Measurements from ENCODE around the gene ACMSD.
"Not testable (repeated sequence)": the region's sequence is repeated elsewhere in the genome, so short reads cannot be mapped to it uniquely, and the experiment has no call there.

The ACMSD gene

DNA sequence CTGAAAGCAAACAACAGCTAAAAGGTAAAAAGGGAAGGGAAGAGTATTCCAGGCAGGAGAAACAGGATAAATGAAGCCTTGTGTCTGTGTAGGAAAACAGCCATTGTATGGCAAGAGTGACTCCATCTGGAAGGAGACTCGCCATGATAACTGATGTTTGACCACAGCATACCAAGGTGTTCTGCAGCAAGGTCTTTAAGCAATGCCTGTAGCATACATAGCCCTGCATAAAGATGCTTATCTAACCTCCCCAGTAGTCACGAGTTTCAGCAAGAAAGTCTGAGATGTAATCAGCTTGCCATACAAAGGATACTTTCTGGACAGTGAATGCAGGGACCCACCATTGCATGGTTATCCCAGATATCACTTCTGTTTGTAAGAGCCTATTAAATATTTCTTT, 68.3 kb downstream of the ACMSD start:
- H3K9ac ChIP-seq (ENCODE audit: low read depth, low read length): no peak overlapping the region
- peaks cover 5% of the 10 kb centered on the region; the same call in 1 of the 2 replicates for H3K4me1 ChIP-seq (ENCODE audit: insufficient read depth, low read length)
- H3K9me3 ChIP-seq (ENCODE audit: control insufficient read depth, insufficient read depth, low read length): no peaks in the 10 kb centered on the region
- H3K36me3 ChIP-seq (ENCODE audit: insufficient read depth, low read length): no peaks in the 10 kb centered on the region

DNA sequence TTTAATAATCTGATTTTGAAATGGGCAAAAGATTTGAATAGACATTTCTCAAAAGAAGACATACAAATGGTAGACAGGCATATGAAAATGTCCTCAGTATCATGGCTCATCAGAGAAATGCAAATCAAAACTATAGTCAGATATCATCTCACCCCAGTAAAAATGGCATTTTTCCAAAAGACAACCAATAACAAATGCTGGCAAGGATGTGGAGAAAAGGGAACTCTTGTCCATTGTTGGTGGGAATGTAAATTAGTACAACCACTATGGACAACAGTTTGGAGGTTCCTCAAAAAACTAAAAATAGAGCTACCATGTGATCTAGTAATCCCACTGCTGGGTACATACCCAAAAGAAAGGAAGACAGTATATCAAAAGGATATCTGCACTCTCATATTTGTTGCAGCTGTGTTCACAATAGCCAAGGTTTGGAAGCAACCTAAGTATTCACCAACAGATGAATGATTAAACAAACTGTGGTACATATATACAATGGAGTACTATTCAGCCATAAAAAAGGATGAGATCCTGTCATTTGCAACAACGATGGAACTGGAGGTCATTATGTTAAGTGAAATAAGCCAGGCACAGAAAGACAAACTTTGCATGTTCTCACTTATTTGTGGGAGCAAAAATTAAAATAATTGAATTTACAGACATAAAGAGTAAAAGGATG, 69.2 kb downstream of the ACMSD start:
- not testable (repeated sequence) for H3K9me3 ChIP-seq (ENCODE audit: control insufficient read depth, insufficient read depth, low read length); H3K36me3 ChIP-seq (ENCODE audit: insufficient read depth, low read length); H3K4me1 ChIP-seq (ENCODE audit: insufficient read depth, low read length); H3K9ac ChIP-seq (ENCODE audit: low read depth, low read length)

DNA sequence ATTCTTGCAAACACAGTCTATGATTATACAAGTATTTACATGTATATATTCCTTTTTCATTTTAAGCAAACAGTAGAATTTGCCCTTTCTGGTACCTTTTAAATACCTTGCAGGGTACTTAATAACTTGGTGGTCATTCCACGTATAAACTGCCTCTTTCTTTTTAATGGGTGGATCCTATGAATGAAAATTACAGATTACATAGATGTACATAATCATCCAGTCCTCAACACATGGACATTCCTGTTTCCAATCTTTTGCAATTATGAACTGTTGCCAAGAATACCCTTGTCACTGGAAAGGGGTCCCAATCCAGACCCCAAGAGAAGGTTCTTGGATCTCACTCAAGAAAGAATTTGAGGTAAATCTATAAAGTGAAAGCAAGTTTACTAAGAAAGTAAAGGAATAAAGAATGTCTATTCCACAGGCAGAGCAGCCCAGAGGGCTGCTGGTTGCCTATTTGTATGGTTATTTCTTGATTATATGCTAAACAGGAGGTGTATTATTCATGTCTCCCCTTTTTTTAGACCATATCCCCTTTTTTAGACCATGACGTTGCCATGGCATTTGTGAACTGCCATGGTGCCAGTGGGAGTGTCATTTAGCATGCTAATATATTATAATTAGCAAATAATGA, 72.5 kb downstream of the ACMSD start:
- Histone ChIP-seq H3K9ac (ENCODE audit: low read depth, low read length) (no peak overlapping the region), H3K36me3 (ENCODE audit: insufficient read depth, low read length) (no peaks in the 10 kb centered on the region), H3K9me3 (ENCODE audit: control insufficient read depth, insufficient read depth, low read length) (no peaks in the 10 kb centered on the region), H3K4me1 (ENCODE audit: insufficient read depth, low read length) (no peaks in the 10 kb centered on the region)

DNA sequence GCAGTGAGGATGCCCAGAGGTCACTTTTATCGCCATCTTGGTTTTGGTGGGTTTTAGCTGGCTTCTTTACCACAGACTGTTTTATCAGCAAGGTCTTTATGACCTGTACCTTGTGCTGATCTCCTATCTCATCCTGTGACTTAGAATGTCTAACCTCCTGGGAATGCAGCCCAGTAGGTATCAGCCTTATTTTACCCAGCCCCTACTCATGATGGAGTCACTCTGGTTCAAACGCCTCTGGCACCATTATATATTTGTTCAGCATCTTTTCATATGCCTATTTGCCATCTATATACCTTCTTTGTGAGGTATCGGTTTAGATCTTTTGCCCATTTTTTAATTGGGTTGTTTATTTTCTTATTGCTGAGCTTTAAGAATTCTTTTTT, 73.0 kb downstream of the ACMSD start:
- no peaks in the 10 kb centered on the region for H3K4me1 ChIP-seq (ENCODE audit: insufficient read depth, low read length)
- H3K9ac ChIP-seq (ENCODE audit: low read depth, low read length): no peak overlapping the region
- H3K36me3 ChIP-seq (ENCODE audit: insufficient read depth, low read length): no peaks in the 10 kb centered on the region
- H3K9me3 ChIP-seq (ENCODE audit: control insufficient read depth, insufficient read depth, low read length): no peaks in the 10 kb centered on the region

DNA sequence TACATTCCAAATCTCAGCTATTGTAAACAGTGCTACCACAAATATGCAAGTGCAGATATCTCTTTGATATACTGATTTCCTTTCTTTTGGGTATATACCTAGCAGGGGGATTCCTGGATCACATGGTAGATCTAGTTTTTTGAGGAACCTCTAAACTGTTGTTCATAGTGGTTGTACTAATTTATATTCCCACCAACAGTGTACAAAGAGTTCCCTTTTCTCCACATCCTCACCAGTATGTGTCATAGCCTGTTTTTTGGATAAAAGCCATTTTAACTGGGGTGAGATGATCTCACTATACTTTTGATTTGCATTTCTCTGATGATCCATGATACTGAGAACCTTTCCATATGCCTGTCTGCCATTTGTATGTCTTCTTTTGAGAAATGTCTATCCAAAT, 73.9 kb downstream of the ACMSD start:
- H3K9me3 ChIP-seq (ENCODE audit: control insufficient read depth, insufficient read depth, low read length): no peaks in the 10 kb centered on the region

DNA sequence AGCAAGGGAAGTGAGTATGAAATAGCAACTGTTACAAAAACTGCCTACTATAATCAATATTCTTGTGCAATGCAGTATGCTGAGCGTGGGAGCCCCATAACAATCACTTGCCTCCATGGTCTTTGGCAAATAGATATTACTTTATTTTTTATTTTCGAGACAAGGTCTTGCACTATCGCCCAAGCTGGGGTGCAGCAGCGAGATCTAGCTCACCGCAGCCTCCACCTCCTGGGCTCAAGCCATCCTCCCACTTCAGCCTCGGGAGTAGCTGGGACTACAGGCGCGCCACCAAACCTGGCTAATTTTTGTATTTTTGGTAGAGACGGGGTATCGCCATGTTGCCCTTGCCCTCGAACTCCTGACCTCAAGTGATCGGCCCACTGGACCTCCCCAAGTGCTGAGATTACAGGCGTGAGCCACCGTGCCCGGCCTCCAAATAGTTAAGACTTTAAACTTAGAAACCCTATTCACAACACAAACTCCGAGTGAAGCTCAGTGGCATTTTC, 79.0 kb downstream of the ACMSD start:
- H3K9ac ChIP-seq (ENCODE audit: low read depth, low read length): peak overlapping the region; percentile 99
- H3K36me3 ChIP-seq (ENCODE audit: insufficient read depth, low read length): no peaks in the 10 kb centered on the region
- H3K4me1 ChIP-seq (ENCODE audit: insufficient read depth, low read length): no peaks in the 10 kb centered on the region; the same call in 1 of the 2 replicates
- no peaks in the 10 kb centered on the region for H3K9me3 ChIP-seq (ENCODE audit: control insufficient read depth, insufficient read depth, low read length)

More for the DNA sequence above, 73.9 kb downstream of the ACMSD start:
- H3K36me3 ChIP-seq (ENCODE audit: insufficient read depth, low read length): no peaks in the 10 kb centered on the region
- H3K9ac ChIP-seq (ENCODE audit: low read depth, low read length): no peak overlapping the region
- H3K4me1 ChIP-seq (ENCODE audit: insufficient read depth, low read length): no peaks in the 10 kb centered on the region; the same call in 1 of the 2 replicates

DNA sequence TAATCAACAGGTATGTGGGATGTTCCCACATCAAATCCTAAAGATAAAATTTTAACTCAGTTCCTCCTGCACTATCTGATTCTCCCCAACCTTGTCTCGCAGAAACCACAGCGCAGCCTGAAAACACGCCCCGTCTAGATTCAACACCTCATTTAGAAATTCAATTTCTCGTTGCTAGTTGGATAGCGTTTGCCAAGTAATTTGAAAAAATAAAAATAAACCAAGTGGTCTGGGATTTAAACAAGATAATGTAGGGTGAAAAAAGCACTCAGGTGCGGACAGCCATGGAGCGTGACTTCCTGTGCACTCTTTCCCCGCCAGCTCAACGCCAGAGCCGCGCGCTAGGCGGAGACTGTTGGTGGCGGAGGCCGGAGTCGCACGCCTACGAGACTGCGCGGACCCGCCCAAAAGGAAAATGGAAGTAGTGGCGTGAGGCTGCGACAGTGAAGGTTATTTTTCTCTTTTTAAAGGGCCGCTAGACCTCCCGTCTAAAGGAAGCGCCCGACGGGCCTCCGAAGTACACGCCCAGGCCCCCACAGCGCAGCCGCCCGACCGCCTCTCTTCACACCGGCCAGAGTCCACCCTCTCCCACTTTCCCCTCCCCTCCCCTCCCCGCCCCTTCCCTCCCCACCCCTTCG, 79.6 kb downstream of the ACMSD start:
- H3K36me3 ChIP-seq (ENCODE audit: insufficient read depth, low read length): no peaks in the 10 kb centered on the region
- peak overlapping the region; percentile 99 for H3K9ac ChIP-seq (ENCODE audit: low read depth, low read length)
- H3K9me3 ChIP-seq (ENCODE audit: control insufficient read depth, insufficient read depth, low read length): no peaks in the 10 kb centered on the region
- H3K4me1 ChIP-seq (ENCODE audit: insufficient read depth, low read length): no peaks in the 10 kb centered on the region; the same call in 1 of the 2 replicates

DNA sequence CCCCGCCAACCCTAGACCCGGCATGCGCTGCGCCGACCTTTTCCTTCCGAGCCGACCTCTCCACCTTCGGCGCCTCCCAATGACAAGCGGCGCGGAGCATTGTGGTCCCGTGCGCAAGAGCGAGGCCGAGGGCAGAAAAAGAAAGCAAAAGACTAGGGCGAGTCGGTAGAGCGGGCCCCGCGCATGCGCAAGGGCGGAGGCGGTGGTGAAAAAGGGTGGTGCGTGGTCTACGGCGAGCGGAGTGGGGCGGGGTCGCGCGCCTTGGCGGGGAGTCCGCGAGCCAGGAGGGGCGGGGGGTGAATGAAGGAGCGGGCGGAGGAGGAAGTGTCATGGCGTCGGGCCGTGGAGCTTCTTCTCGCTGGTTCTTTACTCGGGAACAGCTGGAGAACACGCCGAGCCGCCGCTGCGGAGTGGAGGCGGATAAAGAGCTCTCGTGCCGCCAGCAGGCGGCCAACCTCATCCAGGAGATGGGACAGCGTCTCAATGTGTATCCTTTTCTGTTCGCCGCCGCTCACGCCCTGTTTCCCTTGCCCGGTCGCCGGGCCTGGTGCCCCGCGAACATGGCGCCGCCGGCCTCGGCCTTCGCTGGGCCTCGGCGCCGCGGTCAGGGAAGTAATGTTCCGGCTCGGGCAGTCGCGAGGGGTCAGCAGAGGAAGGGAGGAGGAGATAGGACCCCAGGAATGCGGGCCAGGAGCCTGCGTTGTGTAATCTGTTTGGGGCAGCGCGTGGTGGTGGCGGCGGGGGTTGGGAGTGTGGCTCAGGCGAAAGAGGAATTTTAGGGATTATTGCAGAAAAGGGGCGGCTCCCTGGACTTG, 80.3 kb downstream of the ACMSD start, which contains the start of gene CCNT2:
Gene CCNT2 (plus strand): TSS at position 297 of the 815 bp plus-strand sequence. CDS start 33 bp downstream, at position 330.
- Histone ChIP-seq H3K9me3 (ENCODE audit: control insufficient read depth, insufficient read depth, low read length) (no peaks in the 10 kb centered on the region), H3K9ac (ENCODE audit: low read depth, low read length) (peak within 1 kb of the TSS; percentile 99), H3K36me3 (ENCODE audit: insufficient read depth, low read length) (no peaks in the 10 kb centered on the region), H3K4me1 (ENCODE audit: insufficient read depth, low read length) (no peaks in the 10 kb centered on the region; the same call in 1 of the 2 replicates)

DNA sequence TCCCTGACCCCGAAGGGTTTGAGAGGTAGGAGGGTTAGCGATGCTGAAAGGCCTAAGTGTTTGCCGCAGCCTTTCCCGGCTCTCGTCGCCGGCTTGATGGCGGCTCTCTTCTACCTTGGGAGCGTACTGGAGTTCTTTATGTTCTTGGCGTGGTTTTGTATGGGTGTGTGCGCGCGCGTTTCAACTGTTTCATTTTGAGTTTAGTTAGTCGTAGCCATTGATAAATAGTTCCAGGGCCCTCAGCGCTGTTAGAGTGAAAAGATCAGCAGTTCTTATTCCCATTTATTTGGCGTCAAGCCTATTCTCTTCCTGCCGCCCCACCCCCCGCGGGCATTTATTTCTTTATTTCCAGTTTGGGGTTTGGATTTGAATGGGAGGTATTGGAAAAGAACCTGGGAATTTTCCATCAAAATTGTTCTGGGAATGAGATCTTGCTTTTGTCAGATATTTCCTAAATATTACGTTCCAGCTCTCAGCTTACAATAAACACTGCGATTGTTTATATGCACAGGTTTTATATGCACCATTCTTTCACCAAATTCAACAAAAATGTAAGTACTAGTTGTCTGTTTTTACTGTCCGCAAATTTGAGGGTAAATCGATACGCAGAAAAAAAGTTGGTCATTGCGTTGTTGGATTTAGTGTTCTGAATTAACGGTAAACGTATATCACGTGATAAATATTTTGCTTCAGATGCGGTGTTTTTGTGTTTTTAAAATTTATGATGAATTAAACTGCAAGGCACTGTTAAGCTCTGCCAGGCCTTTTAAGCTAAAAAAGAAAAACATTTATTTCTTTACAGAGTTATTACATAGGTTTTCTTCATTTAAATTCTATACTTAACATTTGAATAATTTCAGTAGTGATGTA, 81.2 kb downstream of the ACMSD start:
- Histone ChIP-seq H3K9ac (ENCODE audit: low read depth, low read length) (peak overlapping the region; percentile 99), H3K36me3 (ENCODE audit: insufficient read depth, low read length) (no peaks in the 10 kb centered on the region; the same call in 1 of the 2 replicates), H3K4me1 (ENCODE audit: insufficient read depth, low read length) (no peaks in the 10 kb centered on the region; the same call in 1 of the 2 replicates), H3K9me3 (ENCODE audit: control insufficient read depth, insufficient read depth, low read length) (no peaks in the 10 kb centered on the region)

DNA sequence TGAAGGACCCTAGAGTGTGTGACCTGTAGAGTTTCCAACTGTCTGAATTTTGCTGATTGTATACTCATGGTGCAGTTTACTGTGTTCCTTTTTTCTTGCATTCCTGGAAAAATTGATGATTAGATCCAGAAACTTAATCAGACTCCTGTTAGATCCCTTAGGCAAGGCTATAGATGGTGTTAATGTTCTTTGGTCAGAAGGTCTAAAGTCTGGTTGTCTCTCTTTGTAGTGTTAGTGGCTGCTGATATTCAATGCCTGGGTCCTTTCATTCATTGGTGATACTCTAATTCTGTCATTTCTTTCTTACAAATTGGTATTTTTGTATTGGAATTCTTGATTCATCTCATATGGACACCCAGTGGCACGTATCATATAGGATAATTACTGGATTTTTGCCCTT, 86.5 kb downstream of the ACMSD start:
- no peaks in the 10 kb centered on the region for H3K9me3 ChIP-seq (ENCODE audit: control insufficient read depth, insufficient read depth, low read length)
- no peaks in the 10 kb centered on the region; the same call in 1 of the 2 replicates for H3K36me3 ChIP-seq (ENCODE audit: insufficient read depth, low read length)
- H3K9ac ChIP-seq (ENCODE audit: low read depth, low read length): no peak overlapping the region
- peaks cover 5% of the 10 kb centered on the region for H3K4me1 ChIP-seq (ENCODE audit: insufficient read depth, low read length)

DNA sequence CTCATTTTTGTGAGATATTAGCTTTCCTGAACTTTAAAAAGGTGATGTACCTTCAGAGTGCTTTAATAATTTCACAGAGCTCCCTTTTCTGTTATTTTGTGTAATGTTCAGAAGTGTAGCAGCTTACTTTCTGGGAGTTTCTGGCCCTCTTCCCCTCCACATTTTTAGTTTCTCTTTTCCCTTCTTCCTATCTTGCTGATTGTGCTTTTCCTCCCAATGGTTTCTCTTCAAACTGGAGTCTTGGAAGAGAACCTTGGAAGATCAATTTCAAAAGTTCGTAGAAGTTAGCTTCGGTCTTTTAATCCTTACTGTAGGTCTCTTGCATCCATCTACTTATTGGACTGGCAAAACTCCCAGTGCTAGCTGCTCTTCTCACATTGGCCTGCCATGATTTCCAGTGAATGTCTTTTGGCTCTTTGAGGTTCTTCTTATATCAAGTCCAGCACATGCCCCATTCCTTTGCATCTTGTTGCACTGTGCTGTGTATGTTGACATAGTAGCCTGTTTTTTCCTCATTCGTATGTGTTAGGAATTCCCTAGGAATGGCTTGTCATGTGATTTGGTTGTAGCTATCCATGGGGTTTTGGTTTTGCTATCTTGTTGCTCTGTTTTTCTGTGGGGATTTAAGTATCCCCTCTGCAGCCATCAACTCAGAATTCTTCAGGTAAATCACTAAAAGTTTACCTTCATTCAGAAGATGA, 88.0 kb downstream of the ACMSD start:
- no peaks in the 10 kb centered on the region; the same call in 1 of the 2 replicates for H3K36me3 ChIP-seq (ENCODE audit: insufficient read depth, low read length)
- H3K9ac ChIP-seq (ENCODE audit: low read depth, low read length): no peak overlapping the region
- H3K4me1 ChIP-seq (ENCODE audit: insufficient read depth, low read length): peaks cover 5% of the 10 kb centered on the region
- H3K9me3 ChIP-seq (ENCODE audit: control insufficient read depth, insufficient read depth, low read length): no peaks in the 10 kb centered on the region

DNA sequence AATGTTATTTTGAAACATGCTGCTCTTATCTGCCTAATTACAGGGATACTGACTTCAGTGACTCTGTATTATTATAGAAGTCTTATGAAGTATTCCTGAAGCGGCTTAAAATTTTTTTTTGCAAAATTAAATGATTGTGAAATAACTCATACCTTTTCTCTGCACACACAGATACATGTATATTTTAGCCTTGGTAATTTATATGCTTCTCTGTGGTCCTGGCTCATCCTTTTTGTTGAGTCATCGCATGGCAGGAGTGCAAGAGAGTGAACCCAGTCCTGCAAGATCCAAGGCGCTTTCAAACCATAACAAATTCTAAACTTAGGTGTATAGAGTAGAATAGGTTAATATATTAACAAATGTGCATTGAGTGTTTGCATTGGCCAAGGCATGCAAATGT, 88.8 kb downstream of the ACMSD start:
- Histone ChIP-seq H3K36me3 (ENCODE audit: insufficient read depth, low read length) (no peaks in the 10 kb centered on the region; the same call in 1 of the 2 replicates), H3K9ac (ENCODE audit: low read depth, low read length) (no peak overlapping the region), H3K9me3 (ENCODE audit: control insufficient read depth, insufficient read depth, low read length) (no peaks in the 10 kb centered on the region), H3K4me1 (ENCODE audit: insufficient read depth, low read length) (peaks cover 5% of the 10 kb centered on the region)

All from ES-I3 (cell line).